Loucy (cell line): ENCODE results near the gene PTCH2.

ENCODE experiments used
- EZH2phosphoT487 ChIP-seq: fragments of 200-600 bp; IDR thresholded peaks from 2 replicates; pipeline ENCODE4 v1.6.1; 2018; ENCODE audit warnings: antibody characterized with exemption, mild to moderate bottlenecking, moderate library complexity, borderline replicate concordance
- TF ChIP-seq, protein P1 (sequence below): fragments of 200-600 bp; sonication (generic); conservative IDR thresholded peaks from 2 replicates; pipeline ENCODE4 v1.5.1; 2014; ENCODE audit warnings: mild to moderate bottlenecking, antibody characterized with exemption, low read length

DNA sequence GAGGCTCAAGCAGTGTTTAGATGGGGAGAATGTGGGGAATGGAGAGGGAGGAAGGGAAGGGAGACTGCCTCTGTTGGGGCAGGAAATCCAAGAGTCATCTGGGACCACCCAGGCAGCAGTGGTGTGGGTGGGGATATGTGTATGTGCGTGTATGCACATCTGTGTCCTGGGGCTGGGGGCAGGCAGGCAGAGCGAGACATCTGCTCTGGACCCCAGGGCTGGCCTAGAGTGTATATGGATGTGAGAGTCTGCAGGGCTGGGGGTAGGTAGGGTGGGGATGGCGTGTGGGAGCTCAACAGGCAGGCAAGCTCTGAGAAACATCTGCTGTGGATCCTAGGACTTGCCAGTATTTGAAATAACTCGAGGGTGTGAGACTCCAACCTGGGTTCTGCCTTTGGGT, 3.5 kb downstream of the PTCH2 start:
- TF ChIP-seq, protein P1, sequence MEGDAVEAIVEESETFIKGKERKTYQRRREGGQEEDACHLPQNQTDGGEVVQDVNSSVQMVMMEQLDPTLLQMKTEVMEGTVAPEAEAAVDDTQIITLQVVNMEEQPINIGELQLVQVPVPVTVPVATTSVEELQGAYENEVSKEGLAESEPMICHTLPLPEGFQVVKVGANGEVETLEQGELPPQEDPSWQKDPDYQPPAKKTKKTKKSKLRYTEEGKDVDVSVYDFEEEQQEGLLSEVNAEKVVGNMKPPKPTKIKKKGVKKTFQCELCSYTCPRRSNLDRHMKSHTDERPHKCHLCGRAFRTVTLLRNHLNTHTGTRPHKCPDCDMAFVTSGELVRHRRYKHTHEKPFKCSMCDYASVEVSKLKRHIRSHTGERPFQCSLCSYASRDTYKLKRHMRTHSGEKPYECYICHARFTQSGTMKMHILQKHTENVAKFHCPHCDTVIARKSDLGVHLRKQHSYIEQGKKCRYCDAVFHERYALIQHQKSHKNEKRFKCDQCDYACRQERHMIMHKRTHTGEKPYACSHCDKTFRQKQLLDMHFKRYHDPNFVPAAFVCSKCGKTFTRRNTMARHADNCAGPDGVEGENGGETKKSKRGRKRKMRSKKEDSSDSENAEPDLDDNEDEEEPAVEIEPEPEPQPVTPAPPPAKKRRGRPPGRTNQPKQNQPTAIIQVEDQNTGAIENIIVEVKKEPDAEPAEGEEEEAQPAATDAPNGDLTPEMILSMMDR = no peak
- no peak for TF ChIP-seq EZH2phosphoT487
